Erythroblast (primary cell): Measurements from ENCODE around the gene ABLIM2.
"Not testable (repeated sequence)": the region's sequence is repeated elsewhere in the genome, so short reads cannot be mapped to it uniquely, and the experiment has no call there.

Source experiments
- DNase-seq, 2 experiments: peaks; one replicate each; lab custom pipeline; 2025; lab: John Stamatoyannopoulos, UW
- GATA1 ChIP-seq: IDR thresholded peaks from 2 replicates; pipeline ENCODE4 v1.6.1; 2011; ENCODE audit warnings: low read depth, mild to moderate bottlenecking, control low read depth, low read length, moderate library complexity
- POLR2A ChIP-seq: IDR thresholded peaks from 2 replicates; pipeline ENCODE4 v1.6.1; 2011; ENCODE audit warnings: mild to moderate bottlenecking, low read length

The ABLIM2 gene

DNA sequence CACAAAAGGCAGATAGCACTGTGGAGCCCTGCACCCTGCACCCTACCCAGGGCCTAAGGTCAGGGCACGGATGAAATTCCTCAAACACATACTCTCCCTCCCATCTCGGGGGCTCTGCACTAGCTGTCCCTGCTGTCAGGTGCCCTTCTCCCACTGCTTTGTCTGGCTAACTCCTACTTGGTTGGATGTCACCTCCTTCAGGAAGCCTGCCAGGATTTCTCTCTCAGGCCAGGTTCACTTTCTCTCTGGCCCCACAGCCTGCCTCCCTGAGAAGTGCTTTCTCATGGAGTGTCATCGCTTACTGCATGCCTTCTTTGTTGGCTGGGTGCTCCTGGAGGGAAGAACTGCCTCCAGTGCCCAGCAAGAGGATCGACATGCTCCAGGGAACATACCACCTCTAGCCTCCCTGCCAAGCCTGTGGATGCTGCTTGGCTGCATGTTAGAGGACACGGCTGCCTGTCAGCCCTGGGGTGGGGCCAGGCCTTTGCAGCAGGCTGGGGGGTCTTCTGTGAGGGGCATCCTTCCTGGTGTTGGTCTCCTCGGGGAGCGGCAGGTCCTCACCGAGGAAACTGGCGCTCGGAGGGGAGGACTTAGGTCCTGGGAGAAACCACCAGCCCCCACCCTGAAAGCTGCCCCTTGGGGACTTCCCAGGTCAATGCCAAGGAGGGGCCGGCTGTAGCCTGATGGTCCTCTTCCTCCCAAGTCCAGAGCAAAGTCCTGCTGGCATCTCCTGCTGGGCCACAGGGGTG, 15.0 kb downstream of the ABLIM2 start:
- TF ChIP-seq POLR2A (no peak), GATA1 (no peak)
- DNase-seq: no peak

DNA sequence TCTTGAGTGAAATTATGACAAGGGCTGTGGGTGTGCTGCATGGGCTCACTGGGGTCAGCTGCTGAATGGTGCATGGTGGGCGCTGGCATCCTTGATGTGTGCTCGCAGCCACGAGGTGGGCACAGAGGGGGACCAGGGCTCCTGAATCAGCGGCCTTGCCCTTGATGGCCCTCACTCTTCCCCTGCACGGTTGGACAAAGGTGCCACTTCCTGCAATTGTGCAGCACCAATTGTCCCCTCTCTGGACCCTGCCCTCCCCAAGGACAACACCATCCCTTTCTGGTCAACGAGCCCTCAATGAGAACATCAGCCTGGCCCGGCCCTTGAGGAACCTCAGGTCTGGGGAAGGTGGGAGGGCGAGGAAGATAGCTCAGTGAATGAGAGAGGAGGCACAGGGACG, 16.1 kb downstream of the ABLIM2 start:
- no peak for DNase-seq
- no peak for TF ChIP-seq POLR2A
- no peak for TF ChIP-seq GATA1

DNA sequence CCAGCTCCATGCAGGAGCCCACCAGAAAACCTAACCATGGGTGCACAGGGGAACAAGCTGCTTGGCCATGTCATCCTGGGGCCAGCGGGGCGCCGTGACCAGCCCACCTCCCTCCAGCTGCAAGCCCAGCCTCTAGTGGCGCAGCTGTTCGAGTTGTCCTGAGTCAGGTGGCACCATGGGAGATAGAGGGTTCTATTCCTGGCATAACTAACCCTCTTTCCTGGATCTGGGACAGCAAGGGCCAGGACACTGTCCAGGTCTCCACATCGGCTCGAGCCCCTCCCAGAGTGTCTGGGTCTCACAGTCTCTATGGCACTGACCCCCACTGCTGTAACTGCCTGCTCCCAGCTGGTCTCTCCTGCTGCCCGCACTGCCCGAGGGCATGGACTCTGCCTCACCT, 16.7 kb downstream of the ABLIM2 start:
- DNase-seq: no peak
- TF ChIP-seq GATA1: no peak

DNA sequence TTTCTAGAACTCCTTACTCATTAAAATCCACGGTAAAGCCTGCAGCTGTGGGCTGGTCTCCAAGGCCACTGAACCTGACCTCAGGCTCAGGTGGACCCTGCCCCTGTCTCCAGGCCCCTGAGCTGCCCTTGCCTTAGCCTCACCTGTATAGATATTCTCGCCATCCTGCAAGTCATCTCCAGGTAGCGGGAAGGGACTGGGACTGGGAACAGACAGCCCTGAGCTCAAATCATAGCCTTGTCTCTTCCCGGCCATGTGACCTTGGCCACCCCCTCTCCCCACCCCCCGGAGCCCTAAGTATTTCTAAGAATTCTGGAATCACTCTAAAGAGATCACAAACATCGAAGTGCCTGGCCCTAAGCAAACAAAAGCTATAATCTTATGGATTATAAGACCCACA, 17.7 kb downstream of the ABLIM2 start:
- no peak for TF ChIP-seq GATA1
- no peak for TF ChIP-seq POLR2A
- DNase-seq: no peak

DNA sequence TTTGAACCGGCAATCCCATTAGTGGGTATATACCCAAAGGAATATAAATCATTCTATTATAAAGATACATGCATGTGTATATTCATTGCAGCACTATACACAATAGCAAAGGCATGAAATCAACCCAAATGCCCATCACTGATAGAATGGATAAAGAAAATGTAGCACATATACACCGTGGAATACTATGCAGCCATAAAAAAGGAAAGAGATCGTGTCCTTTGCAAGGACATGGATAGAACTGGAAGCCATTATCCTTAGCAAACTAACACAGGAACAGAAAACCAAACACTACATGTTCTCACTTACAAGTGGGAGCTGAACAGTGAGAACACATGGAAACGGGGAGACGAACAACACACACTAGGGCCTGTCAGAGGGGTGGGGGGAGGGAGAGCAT, 18.9 kb downstream of the ABLIM2 start:
- DNase-seq: not testable (repeated sequence)

DNA sequence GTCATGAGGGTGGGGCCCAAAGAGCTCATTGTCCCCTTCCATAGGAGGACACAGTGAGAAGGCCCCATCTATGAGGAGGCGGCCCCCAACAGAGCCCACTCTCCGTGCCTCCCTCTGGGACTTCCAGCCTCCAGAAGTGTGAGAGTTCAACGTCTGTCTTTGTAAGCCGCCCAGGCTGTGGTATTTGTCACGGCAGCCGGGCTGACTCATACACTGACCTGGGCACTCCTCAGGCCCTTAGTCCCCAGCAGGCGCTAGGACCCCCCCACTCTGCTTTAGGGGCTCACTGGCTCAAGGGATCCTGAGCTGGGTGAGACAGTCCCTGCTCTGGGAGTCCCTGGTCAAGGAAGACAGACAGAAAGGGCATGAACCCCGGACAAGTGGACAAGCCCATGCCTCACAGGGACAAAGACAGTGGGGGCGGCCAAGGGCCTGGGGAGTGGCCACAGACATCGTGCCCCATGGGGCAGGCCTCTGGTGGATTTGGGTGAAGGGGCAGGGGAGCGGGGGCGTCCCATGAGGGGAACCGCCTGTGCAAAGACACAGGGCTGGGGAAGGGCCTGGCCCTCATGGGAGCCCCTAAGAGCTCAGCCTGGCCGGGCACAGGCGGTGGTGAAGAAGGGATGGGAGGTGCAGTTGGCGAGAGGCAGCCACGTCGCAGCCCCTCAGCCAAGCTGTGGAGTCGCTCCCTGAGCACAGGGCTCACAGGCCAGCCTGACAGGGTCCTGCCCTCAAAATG, 21.5 kb downstream of the ABLIM2 start:
- TF ChIP-seq POLR2A (no peak), GATA1 (no peak)
- DNase-seq: no peak

DNA sequence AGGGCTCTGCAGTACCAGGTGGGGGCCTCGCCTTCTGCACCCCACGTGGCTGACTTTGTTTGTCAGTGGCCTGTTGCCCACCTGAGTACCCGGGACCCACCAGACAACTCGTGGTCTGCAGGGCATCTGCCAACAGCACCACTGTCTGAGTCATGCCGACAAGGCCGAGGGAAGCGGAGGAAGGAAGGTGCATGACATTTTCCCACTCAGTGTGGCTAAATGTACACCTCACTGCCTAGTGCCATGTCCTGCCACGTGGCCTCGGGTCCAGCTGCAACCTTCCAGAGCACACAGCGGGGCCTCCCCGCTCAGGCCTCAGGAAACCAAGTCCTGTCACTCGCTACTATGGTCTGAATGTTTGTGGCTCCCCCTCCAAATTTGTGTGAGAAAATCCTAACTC, 22.1 kb downstream of the ABLIM2 start:
- DNase-seq: no peak
- TF ChIP-seq POLR2A: no peak
- no peak for TF ChIP-seq GATA1

DNA sequence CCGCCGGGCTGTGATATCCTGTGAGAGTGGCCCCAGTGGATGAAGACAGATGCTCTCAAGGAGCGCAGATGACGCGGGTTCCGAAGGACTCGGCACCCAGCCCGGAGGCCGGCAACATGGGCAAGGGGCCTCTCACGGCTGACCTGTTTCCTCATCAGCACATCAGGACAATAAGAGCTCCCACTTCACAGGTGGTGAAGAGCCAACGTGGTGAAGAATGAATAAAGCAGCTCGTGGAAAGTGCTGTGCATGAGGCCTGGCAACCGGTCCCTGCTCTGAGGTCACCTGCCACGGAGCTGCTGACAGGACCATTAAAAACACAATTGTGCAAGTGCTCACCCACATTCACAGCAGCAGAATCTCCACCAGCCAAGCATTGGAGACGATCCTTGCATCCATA, 22.9 kb downstream of the ABLIM2 start:
- TF ChIP-seq GATA1: no peak
- no peak for TF ChIP-seq POLR2A
- DNase-seq: no peak

DNA sequence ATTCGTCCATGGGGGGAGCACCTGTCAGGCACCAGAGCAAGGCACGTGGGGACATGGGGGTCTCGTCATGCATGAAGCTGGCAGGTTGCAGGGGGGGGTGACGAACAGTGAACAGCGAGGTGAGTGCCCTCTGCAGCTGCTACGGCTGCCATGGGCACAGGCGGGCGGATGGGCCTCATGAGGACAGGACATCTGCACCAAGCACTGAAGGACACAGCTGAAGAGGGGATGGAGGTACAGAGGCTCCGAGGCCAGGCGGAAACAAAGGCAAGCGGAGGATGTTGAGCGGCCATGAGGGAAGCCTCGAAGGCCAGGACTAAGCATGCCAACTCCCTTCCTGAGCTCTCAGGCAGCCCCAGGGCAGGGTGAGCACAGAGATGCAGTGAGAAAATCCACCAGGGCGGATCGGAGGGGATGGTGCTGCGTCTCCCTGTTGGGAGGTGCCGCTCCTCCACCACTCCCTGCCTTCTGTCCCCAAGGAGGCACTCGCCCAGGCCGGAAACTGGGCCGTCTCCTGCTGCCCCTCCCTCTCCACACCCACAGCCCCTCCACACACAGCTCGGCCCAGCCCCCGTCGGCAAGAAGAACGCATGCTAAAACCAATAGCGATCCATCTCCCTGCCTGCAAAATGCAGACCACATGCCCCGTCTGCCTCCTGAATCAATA, 24.6 kb downstream of the ABLIM2 start:
- no peak for DNase-seq
- TF ChIP-seq POLR2A (no peak), GATA1 (no peak)

DNA sequence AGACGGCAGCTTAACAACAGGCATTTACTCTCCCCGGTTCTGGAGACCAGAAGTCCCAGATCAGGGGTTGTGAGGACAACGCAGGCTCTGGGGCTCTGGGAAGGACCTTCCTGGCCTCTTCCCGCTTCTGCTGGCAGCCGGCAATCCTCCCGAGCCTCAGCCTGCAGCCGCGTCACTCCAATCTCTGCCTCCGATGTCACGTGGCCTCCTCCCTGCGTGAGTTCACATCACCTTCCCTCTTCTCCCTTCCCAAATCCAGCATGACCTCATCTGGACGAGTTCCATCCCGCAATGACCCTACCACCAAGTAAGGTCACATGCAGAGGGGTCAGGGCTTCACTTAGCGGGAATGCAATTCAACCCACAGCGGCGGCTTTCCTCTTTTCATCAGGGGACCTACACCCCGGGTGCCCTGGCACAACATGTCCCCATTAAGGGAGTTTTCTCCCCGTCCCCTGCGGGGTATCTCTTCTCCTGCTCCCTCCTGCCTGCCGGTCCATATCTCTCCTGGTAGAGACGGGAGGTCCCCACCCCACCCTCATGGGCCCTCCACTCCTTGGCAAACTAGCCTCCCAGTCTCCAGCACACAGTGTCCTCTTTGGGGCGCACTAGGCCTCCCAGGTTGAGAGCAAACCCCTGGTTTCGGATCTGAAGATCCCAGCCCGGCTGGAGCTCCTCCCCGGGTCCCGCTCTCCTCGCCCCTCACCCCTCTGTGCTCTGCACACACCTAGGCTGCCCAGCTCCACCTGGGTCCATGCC, 25.5 kb downstream of the ABLIM2 start:
- TF ChIP-seq GATA1: no peak
- no peak for DNase-seq

DNA sequence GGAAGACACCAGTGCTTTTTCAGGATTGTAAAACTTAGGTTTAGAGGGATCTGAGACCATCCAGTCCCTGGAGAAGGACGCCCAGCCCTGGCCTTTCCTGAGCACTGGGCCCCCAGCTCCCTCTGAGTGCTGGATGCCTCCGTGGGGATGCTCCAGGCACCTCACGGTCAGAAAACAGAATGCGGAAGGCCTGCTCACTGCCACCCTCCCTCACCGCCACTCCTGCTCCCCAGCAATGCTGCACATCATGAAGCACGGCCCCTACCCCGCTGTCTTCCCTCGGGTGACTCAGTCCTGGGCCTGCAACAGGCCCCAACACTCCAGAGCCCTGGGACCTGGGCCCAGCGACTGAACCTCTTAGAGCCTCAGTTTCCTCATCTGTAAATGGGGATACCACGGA, 26.2 kb downstream of the ABLIM2 start:
- TF ChIP-seq POLR2A: no peak
- no peak for TF ChIP-seq GATA1
- no peak for DNase-seq

DNA sequence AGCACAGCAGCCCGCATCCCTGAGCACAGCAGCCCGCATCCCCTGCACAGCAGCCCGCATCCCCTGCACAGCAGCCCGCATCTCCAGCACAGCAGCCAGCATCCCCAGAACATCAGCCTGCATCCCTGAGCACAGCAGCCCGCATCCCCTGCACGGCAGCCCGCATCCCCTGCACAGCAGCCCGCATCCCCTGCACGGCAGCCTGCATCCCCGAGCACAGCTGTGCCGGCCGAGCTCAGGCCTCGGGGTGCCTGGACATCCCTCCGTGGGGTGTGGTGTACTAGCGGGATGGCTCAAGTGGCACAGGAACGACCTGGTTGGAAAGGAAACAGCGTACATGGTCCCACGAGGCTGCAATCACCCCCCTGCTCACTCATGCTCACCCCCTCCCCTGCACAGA, 26.8 kb downstream of the ABLIM2 start:
- DNase-seq: no peak
- no peak for TF ChIP-seq POLR2A
- no peak for TF ChIP-seq GATA1

DNA sequence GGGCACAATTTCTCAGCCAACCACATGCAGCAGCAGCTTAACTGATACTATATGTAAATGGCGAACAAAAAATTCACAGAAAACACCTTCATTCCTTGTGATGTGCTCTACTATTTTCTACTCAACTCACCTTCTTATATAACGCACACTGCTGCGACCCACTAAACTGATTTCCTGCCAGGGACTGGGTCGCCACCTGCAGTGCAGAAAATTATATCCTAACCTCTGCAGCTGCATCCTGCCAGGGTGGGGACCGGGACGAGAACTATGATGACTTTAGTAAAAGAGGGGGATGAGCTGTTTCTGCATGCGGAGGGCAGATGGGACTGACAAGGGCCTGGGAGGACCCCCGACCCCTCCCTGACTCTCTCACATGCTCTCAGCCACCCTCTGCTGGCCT, 27.4 kb downstream of the ABLIM2 start:
- TF ChIP-seq POLR2A: no peak
- no peak for TF ChIP-seq GATA1
- no peak for DNase-seq
